ENCODE measurements around the gene TLR7. TPM values are rescaled to one million over a fixed set of nuclear protein-coding genes. Genes with fewer than 3 reads are reported as not detected.

Gene TLR7
- total and polyA plus RNA-seq, 2 of the 13 experiments (the other 11 are each of a cell fraction or from before 2014, with no cell fraction given) = not detected

GRCh38 chrX:12920990-12921389 is 54.1 kb downstream of the TLR7 start:
- CTCF ChIA-PET (ENCODE audit: low intra/inter-chr PET ratio, low total read pairs) = no interaction called here
- no peak for ATAC-seq
- in situ Hi-C loops (cut with HindIII; ENCODE audit: extremely low pct_ligation_motif_present, low pct_unique_long_range_greater_than_20kb) (no loop called here), intact Hi-C loops (cut with micrococcal nuclease; ENCODE audit: unreplicated experiment) (no loop called here)
- POLR2A ChIA-PET = no interaction called here
- Histone ChIP-seq H3K9me3 (ENCODE audit: low read length) (no peaks in the 10 kb centered on the region), H3K27me3 (ENCODE audit: control insufficient read depth in 1 of 2, insufficient read depth in 2 of 2, low read length in 2 of 2) (no peaks in the 10 kb centered on the region), H3K4me2 (ENCODE audit: low read depth, low read length) (no peak overlapping the region), H3K4me1 (ENCODE audit: insufficient read depth, low read length) (no peaks in the 10 kb centered on the region), H2AFZ (ENCODE audit: low read length) (no peak overlapping the region), H3K36me3 (replicated peaks in 1 of 2; ENCODE audit: control insufficient read depth in 1 of 2, insufficient read depth in 2 of 2, low read length in 2 of 2) (no peaks in the 10 kb centered on the region), H4K20me1 (ENCODE audit: insufficient read depth, low read length) (no peaks in the 10 kb centered on the region), H3K79me2 (ENCODE audit: insufficient read depth, low read length) (no peaks in the 10 kb centered on the region), H3K4me3 (replicated peaks in 1 of 3; ENCODE audit: insufficient read depth in 1 of 3, low read depth in 2 of 3, low read length in 3 of 3) (no peak overlapping the region), H3K9ac (ENCODE audit: insufficient read depth, low read depth, low read length) (no peak overlapping the region), H3K27ac (ENCODE audit: extremely low read length, insufficient read depth, low read length) (no peak overlapping the region)
- WGBS (ENCODE audit: low lambda C conversion rate) = 2% methylated on average over 8 of the region's 8 CpGs
- BruUV-seq (replicated peaks) = no TSS peak
- no peak for DNase-seq (ENCODE audit: low spot score)
- TF ChIP-seq MBNL3 (CRISPR knock-in tag; conservative IDR thresholded peaks at IDR 0.05) (no peak), HMG20B (CRISPR knock-in tag; conservative IDR thresholded peaks at IDR 0.05) (no peak), HIC2 (CRISPR knock-in tag; IDR thresholded peaks at IDR 0.05; ENCODE audit: low read depth) (no peak), ZIK1 (CRISPR knock-in tag; IDR thresholded peaks at IDR 0.05; ENCODE audit: borderline replicate concordance, low read depth) (no peak), SOX5 (CRISPR knock-in tag; IDR thresholded peaks at IDR 0.05; ENCODE audit: borderline replicate concordance) (no peak), ZNF83 (CRISPR knock-in tag; IDR thresholded peaks at IDR 0.05; ENCODE audit: borderline replicate concordance) (no peak), ZSCAN9 (CRISPR knock-in tag; IDR thresholded peaks at IDR 0.05; ENCODE audit: borderline replicate concordance) (no peak), ZFP41 (CRISPR knock-in tag; IDR thresholded peaks at IDR 0.05; ENCODE audit: borderline replicate concordance) (no peak), ZNF260 (CRISPR knock-in tag; IDR thresholded peaks at IDR 0.05; ENCODE audit: borderline replicate concordance, low read depth) (no peak), HCFC1 (IDR thresholded peaks at IDR 0.05; ENCODE audit: low read depth, low read length) (no peak), ZBTB14 (CRISPR knock-in tag; IDR thresholded peaks at IDR 0.05) (no peak)
- FAIRE-seq = no peak

Data from HepG2 (cell line).